Liver (tissue), 9 donors: ENCODE measurements around the gene INPP5A. TPM values are rescaled to one million over a fixed set of nuclear protein-coding genes. Genes with fewer than 3 reads are reported as not detected.

Source experiments
- DNase-seq: peaks from one replicate; pipeline ENCODE4 v3.0.0-alpha.2; 2017; ENCODE audit warnings: low spot score
- H3K27ac ChIP-seq, 2 donors: one replicate each; pipeline ENCODE4 v1.7.0; 2013; ENCODE audit warnings: inconsistent platforms in 2 of 2, low read length in 2 of 2, control low read depth in 1 of 2, low read depth in 1 of 2, mild to moderate bottlenecking in 1 of 2
- H3K27me3 ChIP-seq, 4 donors: one replicate each; pipeline versions ENCODE4 v1.6.1 to v1.7.0; 2013; ENCODE audit warnings: low read length in 3 of 4, inconsistent platforms in 1 of 4, mild to moderate bottlenecking in 1 of 4, moderate library complexity in 1 of 4; ENCODE audit not compliant: control insufficient read depth in 4 of 4, insufficient read depth in 4 of 4
- H3K36me3 ChIP-seq, 4 donors: one replicate each; pipeline versions ENCODE4 v1.6.1 to v1.7.0; 2013; ENCODE audit warnings: low read length in 3 of 4, mild to moderate bottlenecking in 3 of 4, low read depth in 1 of 4, moderate library complexity in 1 of 4; ENCODE audit not compliant: control insufficient read depth in 4 of 4, insufficient read depth in 3 of 4
- H3K4me1 ChIP-seq, 4 donors: one replicate each; pipeline versions ENCODE4 v1.6.1 to v1.7.0; 2013; ENCODE audit warnings: low read length in 3 of 4, mild to moderate bottlenecking in 3 of 4, moderate library complexity in 1 of 4; ENCODE audit not compliant: control insufficient read depth in 4 of 4, insufficient read depth in 4 of 4
- H3K4me3 ChIP-seq, 3 donors: one replicate each; pipeline versions ENCODE4 v1.6.1 to v1.7.0; 2013; ENCODE audit warnings: low read length in 3 of 3, control low read depth in 1 of 3, low read depth in 1 of 3, mild to moderate bottlenecking in 1 of 3
- H3K9ac ChIP-seq, 2 donors: one replicate each; pipeline ENCODE4 v1.7.0; 2013; ENCODE audit warnings: low read length in 2 of 2, mild to moderate bottlenecking in 2 of 2, moderate library complexity in 2 of 2, control low read depth in 1 of 2, low read depth in 1 of 2
- H3K9me3 ChIP-seq, 4 donors: one replicate each; pipeline versions ENCODE4 v1.6.1 to v1.7.0; 2013; ENCODE audit warnings: low read length in 3 of 4; ENCODE audit not compliant: control insufficient read depth in 4 of 4
- EGR1 ChIP-seq, 2 donors: IDR thresholded peaks; 2 replicates each; pipeline ENCODE4 v1.6.1; 2016 to 2018; ENCODE audit warnings: antibody characterized with exemption in 2 of 2, low read depth in 2 of 2
- FOXA1 ChIP-seq: IDR thresholded peaks from 2 replicates; pipeline ENCODE4 v1.6.1; 2016; ENCODE audit warnings: antibody characterized with exemption
- FOXA2 ChIP-seq: IDR thresholded peaks from 2 replicates; pipeline ENCODE4 v1.6.1; 2016; ENCODE audit warnings: antibody characterized with exemption
- GABPA ChIP-seq, 2 donors: IDR thresholded peaks in 1 of 2; conservative IDR thresholded peaks in 1 of 2; 2 replicates each; pipeline ENCODE4 v1.6.1; 2016; ENCODE audit warnings: antibody characterized with exemption in 2 of 2, mild to moderate bottlenecking in 1 of 2, moderate library complexity in 1 of 2
- HNF4A ChIP-seq, 2 donors: conservative IDR thresholded peaks; 2 replicates each; pipeline ENCODE4 v1.6.1; 2016; ENCODE audit warnings: antibody characterized with exemption in 2 of 2, mild to moderate bottlenecking in 2 of 2
- HNF4G ChIP-seq: IDR thresholded peaks from 2 replicates; pipeline ENCODE4 v1.6.1; 2016; ENCODE audit warnings: antibody characterized with exemption
- JUND ChIP-seq, 2 donors: IDR thresholded peaks; 2 replicates each; pipeline ENCODE4 v1.6.1; 2016; ENCODE audit warnings: antibody characterized with exemption in 2 of 2
- NR2F2 ChIP-seq: IDR thresholded peaks from 2 replicates; pipeline ENCODE4 v1.6.1; 2016; ENCODE audit warnings: antibody characterized with exemption
- RAD21 ChIP-seq, 2 donors: IDR thresholded peaks; 2 replicates each; pipeline ENCODE4 v1.6.1; 2016; ENCODE audit warnings: antibody characterized with exemption in 2 of 2, mild to moderate bottlenecking in 2 of 2
- RXRA ChIP-seq, 2 donors: IDR thresholded peaks; 2 replicates each; pipeline ENCODE4 v1.6.1; 2017 to 2018; ENCODE audit warnings: antibody characterized with exemption in 2 of 2, mild to moderate bottlenecking in 1 of 2
- SP1 ChIP-seq: IDR thresholded peaks from 2 replicates; pipeline ENCODE4 v1.6.1; 2018; ENCODE audit warnings: antibody characterized with exemption, mild to moderate bottlenecking
- TAF1 ChIP-seq: conservative IDR thresholded peaks from 2 replicates; pipeline ENCODE4 v1.6.1; 2016; ENCODE audit warnings: antibody characterized with exemption, mild to moderate bottlenecking
- YY1 ChIP-seq: IDR thresholded peaks from 2 replicates; pipeline ENCODE4 v1.6.1; 2016; ENCODE audit warnings: antibody characterized with exemption, mild to moderate bottlenecking
- WGBS: extraction: QIAGEN DNeasy Blood & Tissue Kit; methylation state at CpG from one replicate; pipeline ENCODE4 v1.1.7; 2013; 5-methylcytosine and 5-hydroxymethylcytosine counted together
- polyA plus RNA-seq, 2 donors: library from polyadenylated mRNA; stranded (reverse) in 1 of 2; unstranded in 1 of 2; fragments of 200-250 nt in 1 of 2; fragments of >200 nt in 1 of 2; fragmentation: Nextera tagmentation in 1 of 2; extraction: Ambion mirVana in 1 of 2; gene quantifications; one replicate each; pipeline versions ENCODE4 v1.2.1 to v1.2.3, GENCODE V29; 2013 to 2015
- total RNA-seq, 2 donors: library from RNA; depleted of rRNA; stranded (reverse); fragments of >200 nt; gene quantifications; one replicate each; pipeline ENCODE4 v1.2.3, GENCODE V29; 2014
- TF ChIP-seq, protein P1 (sequence below): IDR thresholded peaks from 2 replicates; pipeline ENCODE4 v1.6.1; 2016; ENCODE audit warnings: antibody characterized with exemption
- TF ChIP-seq, protein P2 (sequence below): IDR thresholded peaks from 2 replicates; pipeline ENCODE4 v1.6.1; 2016; ENCODE audit warnings: antibody characterized with exemption
- TF ChIP-seq, protein P3 (sequence below): fragments of 150-350 bp; IDR thresholded peaks from 2 replicates; pipeline ENCODE4 v1.5.1; 2017; ENCODE audit warnings: improper control_type of control experiment, low read depth, low read length; ENCODE audit not compliant: missing input control
- TF ChIP-seq, protein P4 (sequence below): IDR thresholded peaks from 2 replicates; pipeline ENCODE4 v1.6.1; 2016; ENCODE audit warnings: antibody characterized with exemption
- TF ChIP-seq, protein P5 (sequence below): IDR thresholded peaks from 2 replicates; pipeline ENCODE4 v1.6.1; 2016; ENCODE audit warnings: antibody characterized with exemption, mild to moderate bottlenecking
- donor health status: healthy.
- donor health status: healthy.
- donor health status: healthy.
- donor health status: healthy.
- donor health status: healthy.

The INPP5A gene
- total and polyA plus RNA-seq, 4 donors: 4.3 to 26.5 (median 10.9) TPM

DNA sequence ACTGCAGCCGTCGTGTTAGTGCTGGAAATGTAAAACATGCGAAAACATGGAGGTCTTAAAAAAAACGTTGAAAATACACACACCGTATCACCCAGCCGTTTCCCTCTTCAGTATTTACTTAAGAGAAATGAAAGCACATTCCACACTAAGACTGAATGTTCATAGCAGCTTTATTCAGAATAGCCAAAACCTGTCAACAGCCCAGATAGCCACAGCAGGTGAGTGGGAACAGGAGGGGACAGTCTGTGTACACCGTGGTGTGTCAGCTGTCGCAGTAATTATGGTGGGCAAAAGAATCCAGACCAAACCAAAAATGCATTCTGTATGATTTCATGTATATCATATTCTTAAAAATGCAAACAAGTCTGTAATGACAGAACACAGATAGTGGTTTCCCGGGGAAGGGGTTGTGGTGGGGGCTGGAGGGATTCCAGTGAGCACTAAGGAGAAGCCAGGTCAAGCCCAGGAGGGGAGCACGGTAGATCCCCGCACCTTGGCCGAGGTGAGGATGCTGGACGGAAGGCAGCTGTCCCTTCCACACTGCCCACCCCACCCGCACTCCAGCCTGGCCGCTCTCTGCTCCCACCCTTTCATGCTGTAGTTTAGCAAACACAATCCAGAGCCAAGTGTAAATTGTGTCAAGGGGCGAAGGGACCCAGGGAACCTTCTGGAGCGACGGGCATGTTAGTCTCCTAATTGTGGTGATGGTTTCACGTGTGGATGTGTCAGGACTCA lies 124.8 kb downstream of the INPP5A start:
- no peaks in the 10 kb centered on the region for H3K27me3 ChIP-seq
- peaks cover 0 to 16% (median 10%) of the 10 kb centered on the region in 4 donors for H3K4me1 ChIP-seq
- no peak overlapping the region for H3K4me3 ChIP-seq
- DNase-seq: no peak
- no peak overlapping the region for H3K9ac ChIP-seq
- H3K9me3 ChIP-seq: no peaks in the 10 kb centered on the region
- H3K27ac ChIP-seq: no peak overlapping the region
- peaks cover 2 to 19% (median 4%) of the 10 kb centered on the region in 4 donors for H3K36me3 ChIP-seq
- WGBS: 94% methylated on average over 19 of the region's 19 CpGs
- TF ChIP-seq FOXA2 (no peak), SP1 (no peak), TAF1 (no peak), YY1 (no peak)

DNA sequence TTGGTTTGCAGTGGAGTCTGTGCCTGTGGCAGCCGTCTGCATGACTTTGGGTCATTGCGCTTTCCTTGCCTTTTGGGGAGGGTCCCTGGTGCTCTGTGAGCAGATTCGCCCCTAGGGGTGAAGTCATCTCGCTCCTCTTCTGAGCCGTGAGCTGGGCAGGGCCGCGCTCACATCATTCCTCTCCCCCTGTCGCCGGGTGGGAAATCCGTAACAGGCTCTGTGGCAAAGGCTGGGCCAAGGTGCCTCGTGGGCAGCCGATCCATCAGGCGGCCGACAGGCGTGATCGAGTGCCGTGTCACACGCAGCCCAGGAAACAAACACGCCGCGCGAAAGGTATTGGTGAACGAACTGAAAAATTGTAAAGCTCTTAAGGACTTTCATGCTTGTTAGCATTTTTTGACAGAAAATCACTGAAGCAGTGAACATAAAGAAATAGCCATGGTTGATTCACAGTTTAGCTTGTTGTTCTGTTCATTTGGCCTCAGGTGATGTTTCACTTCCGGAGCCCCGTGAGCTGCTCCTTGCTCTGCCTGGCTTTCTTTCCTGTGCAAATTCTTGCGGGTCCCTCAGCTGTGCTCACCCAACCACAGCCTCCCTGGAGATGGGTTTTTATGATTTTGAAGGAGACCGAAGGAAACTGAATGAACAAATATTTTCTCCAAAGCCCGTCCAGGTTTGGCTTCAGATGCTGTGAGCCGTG lies 126.2 kb downstream of the INPP5A start:
- Histone ChIP-seq H3K9me3 (no peaks in the 10 kb centered on the region), H3K4me3 (no peak overlapping the region), H3K36me3 (peaks cover 2 to 17% (median 4%) of the 10 kb centered on the region in 4 donors), H3K27ac (no peak overlapping the region), H3K9ac (no peak overlapping the region), H3K4me1 (peaks cover 0 to 8% (median 1%) of the 10 kb centered on the region in 4 donors), H3K27me3 (no peaks in the 10 kb centered on the region)
- DNase-seq: no peak
- TF ChIP-seq NR2F2 (no peak), FOXA2 (no peak), RXRA (IDR thresholded peaks at IDR 0.05) (no peak), HNF4G (no peak), SP1 (no peak), FOXA1 (no peak), JUND (IDR thresholded peaks at IDR 0.05) (no peak), EGR1 (IDR thresholded peaks at IDR 0.05; ENCODE audit: low read depth in 2 of 2) (no peak), RAD21 (IDR thresholded peaks at IDR 0.05) (no peak), HNF4A (conservative IDR thresholded peaks at IDR 0.05) (no peak)
- TF ChIP-seq, protein P1, sequence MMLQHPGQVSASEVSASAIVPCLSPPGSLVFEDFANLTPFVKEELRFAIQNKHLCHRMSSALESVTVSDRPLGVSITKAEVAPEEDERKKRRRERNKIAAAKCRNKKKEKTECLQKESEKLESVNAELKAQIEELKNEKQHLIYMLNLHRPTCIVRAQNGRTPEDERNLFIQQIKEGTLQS: no peak
- TF ChIP-seq, protein P2, sequence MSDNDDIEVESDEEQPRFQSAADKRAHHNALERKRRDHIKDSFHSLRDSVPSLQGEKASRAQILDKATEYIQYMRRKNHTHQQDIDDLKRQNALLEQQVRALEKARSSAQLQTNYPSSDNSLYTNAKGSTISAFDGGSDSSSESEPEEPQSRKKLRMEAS: no peak
- TF ChIP-seq, protein P3, sequence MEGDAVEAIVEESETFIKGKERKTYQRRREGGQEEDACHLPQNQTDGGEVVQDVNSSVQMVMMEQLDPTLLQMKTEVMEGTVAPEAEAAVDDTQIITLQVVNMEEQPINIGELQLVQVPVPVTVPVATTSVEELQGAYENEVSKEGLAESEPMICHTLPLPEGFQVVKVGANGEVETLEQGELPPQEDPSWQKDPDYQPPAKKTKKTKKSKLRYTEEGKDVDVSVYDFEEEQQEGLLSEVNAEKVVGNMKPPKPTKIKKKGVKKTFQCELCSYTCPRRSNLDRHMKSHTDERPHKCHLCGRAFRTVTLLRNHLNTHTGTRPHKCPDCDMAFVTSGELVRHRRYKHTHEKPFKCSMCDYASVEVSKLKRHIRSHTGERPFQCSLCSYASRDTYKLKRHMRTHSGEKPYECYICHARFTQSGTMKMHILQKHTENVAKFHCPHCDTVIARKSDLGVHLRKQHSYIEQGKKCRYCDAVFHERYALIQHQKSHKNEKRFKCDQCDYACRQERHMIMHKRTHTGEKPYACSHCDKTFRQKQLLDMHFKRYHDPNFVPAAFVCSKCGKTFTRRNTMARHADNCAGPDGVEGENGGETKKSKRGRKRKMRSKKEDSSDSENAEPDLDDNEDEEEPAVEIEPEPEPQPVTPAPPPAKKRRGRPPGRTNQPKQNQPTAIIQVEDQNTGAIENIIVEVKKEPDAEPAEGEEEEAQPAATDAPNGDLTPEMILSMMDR: no peak
- WGBS: 97% methylated on average over 29 of the region's 29 CpGs

DNA sequence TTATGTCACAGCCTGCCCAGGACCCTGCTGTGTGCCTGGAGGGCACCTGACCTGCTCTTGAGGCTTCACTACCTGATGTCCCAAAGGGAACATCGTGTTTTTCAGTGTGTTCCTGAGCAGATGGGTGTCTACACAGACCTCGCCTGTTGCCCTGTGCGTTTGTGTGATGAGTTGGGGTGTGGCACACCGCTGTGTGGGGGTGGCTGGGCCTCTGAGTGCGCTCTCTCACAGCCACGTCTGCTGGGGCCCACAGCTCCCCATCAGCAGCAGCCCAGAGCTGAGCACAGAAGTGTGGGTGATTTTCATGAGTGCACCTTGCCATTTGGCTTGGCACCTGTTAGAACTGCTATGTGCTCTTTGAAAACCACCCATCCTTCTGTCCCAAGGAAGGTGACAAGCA lies 126.8 kb downstream of the INPP5A start:
- no peak overlapping the region for H3K4me3 ChIP-seq
- no peak for TF ChIP-seq FOXA1
- TF ChIP-seq EGR1 (IDR thresholded peaks at IDR 0.05; ENCODE audit: low read depth in 2 of 2): no peak
- no peak for TF ChIP-seq FOXA2
- TF ChIP-seq, protein P1: no peak
- TF ChIP-seq HNF4A (conservative IDR thresholded peaks at IDR 0.05): no peak
- TF ChIP-seq, protein P2: no peak
- TF ChIP-seq GABPA (IDR thresholded peaks at IDR 0.05 in 1 of 2, conservative IDR thresholded peaks at IDR 0.05 in 1 of 2): no peak
- TF ChIP-seq, protein P4, sequence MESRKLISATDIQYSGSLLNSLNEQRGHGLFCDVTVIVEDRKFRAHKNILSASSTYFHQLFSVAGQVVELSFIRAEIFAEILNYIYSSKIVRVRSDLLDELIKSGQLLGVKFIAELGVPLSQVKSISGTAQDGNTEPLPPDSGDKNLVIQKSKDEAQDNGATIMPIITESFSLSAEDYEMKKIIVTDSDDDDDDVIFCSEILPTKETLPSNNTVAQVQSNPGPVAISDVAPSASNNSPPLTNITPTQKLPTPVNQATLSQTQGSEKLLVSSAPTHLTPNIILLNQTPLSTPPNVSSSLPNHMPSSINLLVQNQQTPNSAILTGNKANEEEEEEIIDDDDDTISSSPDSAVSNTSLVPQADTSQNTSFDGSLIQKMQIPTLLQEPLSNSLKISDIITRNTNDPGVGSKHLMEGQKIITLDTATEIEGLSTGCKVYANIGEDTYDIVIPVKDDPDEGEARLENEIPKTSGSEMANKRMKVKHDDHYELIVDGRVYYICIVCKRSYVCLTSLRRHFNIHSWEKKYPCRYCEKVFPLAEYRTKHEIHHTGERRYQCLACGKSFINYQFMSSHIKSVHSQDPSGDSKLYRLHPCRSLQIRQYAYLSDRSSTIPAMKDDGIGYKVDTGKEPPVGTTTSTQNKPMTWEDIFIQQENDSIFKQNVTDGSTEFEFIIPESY: no peak
- TF ChIP-seq HNF4G: no peak
- TF ChIP-seq, protein P5, sequence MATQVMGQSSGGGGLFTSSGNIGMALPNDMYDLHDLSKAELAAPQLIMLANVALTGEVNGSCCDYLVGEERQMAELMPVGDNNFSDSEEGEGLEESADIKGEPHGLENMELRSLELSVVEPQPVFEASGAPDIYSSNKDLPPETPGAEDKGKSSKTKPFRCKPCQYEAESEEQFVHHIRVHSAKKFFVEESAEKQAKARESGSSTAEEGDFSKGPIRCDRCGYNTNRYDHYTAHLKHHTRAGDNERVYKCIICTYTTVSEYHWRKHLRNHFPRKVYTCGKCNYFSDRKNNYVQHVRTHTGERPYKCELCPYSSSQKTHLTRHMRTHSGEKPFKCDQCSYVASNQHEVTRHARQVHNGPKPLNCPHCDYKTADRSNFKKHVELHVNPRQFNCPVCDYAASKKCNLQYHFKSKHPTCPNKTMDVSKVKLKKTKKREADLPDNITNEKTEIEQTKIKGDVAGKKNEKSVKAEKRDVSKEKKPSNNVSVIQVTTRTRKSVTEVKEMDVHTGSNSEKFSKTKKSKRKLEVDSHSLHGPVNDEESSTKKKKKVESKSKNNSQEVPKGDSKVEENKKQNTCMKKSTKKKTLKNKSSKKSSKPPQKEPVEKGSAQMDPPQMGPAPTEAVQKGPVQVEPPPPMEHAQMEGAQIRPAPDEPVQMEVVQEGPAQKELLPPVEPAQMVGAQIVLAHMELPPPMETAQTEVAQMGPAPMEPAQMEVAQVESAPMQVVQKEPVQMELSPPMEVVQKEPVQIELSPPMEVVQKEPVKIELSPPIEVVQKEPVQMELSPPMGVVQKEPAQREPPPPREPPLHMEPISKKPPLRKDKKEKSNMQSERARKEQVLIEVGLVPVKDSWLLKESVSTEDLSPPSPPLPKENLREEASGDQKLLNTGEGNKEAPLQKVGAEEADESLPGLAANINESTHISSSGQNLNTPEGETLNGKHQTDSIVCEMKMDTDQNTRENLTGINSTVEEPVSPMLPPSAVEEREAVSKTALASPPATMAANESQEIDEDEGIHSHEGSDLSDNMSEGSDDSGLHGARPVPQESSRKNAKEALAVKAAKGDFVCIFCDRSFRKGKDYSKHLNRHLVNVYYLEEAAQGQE: no peak
- no peak for TF ChIP-seq JUND (IDR thresholded peaks at IDR 0.05)

More for the DNA sequence above, 126.8 kb downstream of the INPP5A start:
- no peak for DNase-seq
- Histone ChIP-seq H3K27ac (no peak overlapping the region), H3K9ac (no peak overlapping the region), H3K27me3 (no peaks in the 10 kb centered on the region), H3K36me3 (peaks cover 2 to 13% (median 4%) of the 10 kb centered on the region in 4 donors), H3K9me3 (no peaks in the 10 kb centered on the region), H3K4me1 (peaks cover 0 to 2% (median 0%) of the 10 kb centered on the region in 4 donors)
- 89% methylated on average over 6 of the region's 6 CpGs for whole genome bisulfite sequencing
